B cell (primary cell): Measurements from ENCODE around the gene RETREG2. TPM values are rescaled to one million over a fixed set of nuclear protein-coding genes. Genes with fewer than 3 reads are reported as not detected.

Experiments
- ATAC-seq: fragments of 200-7000 bp; cut with Tn5 transposase; one replicate; pipeline ENCODE4 v1.10.0; 2021; ENCODE audit warnings: low read depth, mild to moderate bottlenecking, moderate number of reproducible peaks, moderate library complexity
- CTCF ChIA-PET: fragments of 350-600 bp; sonication (Branson Sonifier 250); formaldehyde crosslinking; loops from one replicate; lab custom pipeline; 2021; ENCODE audit warnings: antibody characterized with exemption, inconsistent platforms; lab: Charles Lee
- POLR2A ChIA-PET: fragments of 350-600 bp; sonication (Branson Sonifier 250); formaldehyde crosslinking; loops from one replicate; lab custom pipeline; 2021; ENCODE audit warnings: antibody characterized with exemption; lab: Charles Lee
- DNase-seq: peaks from one replicate; pipeline ENCODE4 v3.0.0; 2013
- H2AFZ ChIP-seq: 2 replicates; pipeline ENCODE4 v1.6.1; 2012; ENCODE audit warnings: mild to moderate bottlenecking, low read depth, low read length; ENCODE audit not compliant: insufficient read depth, poor library complexity, severe bottlenecking
- H3K27ac ChIP-seq, 2 donors: 1 replicate in 1 of 2; 2 replicates in 1 of 2; pipeline ENCODE4 v1.5.1; 2012 to 2013; ENCODE audit warnings: low read length in 2 of 2, mild to moderate bottlenecking in 2 of 2, moderate library complexity in 1 of 2
- H3K27me3 ChIP-seq, 4 experiments: fragments of 200-600 bp in 1 of 4; sonication (generic) in 1 of 4; replicated peaks in 1 of 4; 1 replicate in 2 of 4; 2 replicates in 2 of 4; pipeline versions ENCODE4 v1.6.1 to v1.7.0; 2013 to 2016; ENCODE audit warnings: low read length in 3 of 4, mild to moderate bottlenecking in 2 of 4, mixed read lengths in 1 of 4, moderate library complexity in 1 of 4; ENCODE audit not compliant: insufficient read depth in 4 of 4, control insufficient read depth in 3 of 4; ENCODE audit errors: control extremely low read depth in 1 of 4
- H3K36me3 ChIP-seq, 2 experiments: replicated peaks in 1 of 2; 1 replicate in 1 of 2; 2 replicates in 1 of 2; pipeline versions ENCODE4 v1.6.1 to v1.7.1; 2013; ENCODE audit warnings: low read length in 1 of 2; ENCODE audit not compliant: insufficient read depth in 2 of 2, control insufficient read depth in 1 of 2; ENCODE audit errors: control extremely low read depth in 1 of 2, extremely low read depth in 1 of 2
- H3K4me1 ChIP-seq, 2 donors: fragments of 200-600 bp in 1 of 2; sonication (generic) in 1 of 2; 1 replicate in 1 of 2; 2 replicates in 1 of 2; pipeline versions ENCODE4 v1.5.1 to v1.6.1; 2013 to 2017; ENCODE audit warnings: low read length in 2 of 2; ENCODE audit not compliant: control insufficient read depth in 2 of 2, insufficient read depth in 2 of 2
- H3K4me2 ChIP-seq: replicated peaks from 2 replicates; pipeline ENCODE3; 2012; ENCODE audit warnings: mild to moderate bottlenecking, low read depth, low read length; ENCODE audit not compliant: poor library complexity, severe bottlenecking
- H3K4me3 ChIP-seq, 5 experiments: fragments of 200-600 bp in 1 of 5; sonication (generic) in 1 of 5; 1 replicate in 3 of 5; 2 replicates in 2 of 5; pipeline versions ENCODE4 v1.5.1 to v1.7.0; 2011 to 2016; ENCODE audit warnings: low read length in 4 of 5, mild to moderate bottlenecking in 4 of 5, low read depth in 2 of 5, control low read depth in 1 of 5, moderate library complexity in 1 of 5; ENCODE audit not compliant: insufficient read depth in 1 of 5; ENCODE audit errors: control extremely low read depth in 1 of 5, extremely low read depth in 1 of 5
- H3K79me2 ChIP-seq: fragments of 200-600 bp; sonication (generic); one replicate; pipeline ENCODE4 v1.6.0; 2016; ENCODE audit warnings: low read length; ENCODE audit not compliant: control insufficient read depth, insufficient read depth
- H3K9ac ChIP-seq: fragments of 200-600 bp; sonication (generic); 2 replicates; pipeline ENCODE4 v1.6.1; 2017; ENCODE audit warnings: mild to moderate bottlenecking, low read length, moderate library complexity
- H3K9me3 ChIP-seq, 3 donors: one replicate each; pipeline versions ENCODE4 v1.6.1 to v1.7.1; 2013; ENCODE audit warnings: low read length in 2 of 3; ENCODE audit not compliant: control insufficient read depth in 2 of 3, insufficient read depth in 1 of 3; ENCODE audit errors: control extremely low read depth in 1 of 3
- H4K20me1 ChIP-seq: 2 replicates; pipeline ENCODE4 v1.6.0; 2012; ENCODE audit warnings: mild to moderate bottlenecking, low read length; ENCODE audit not compliant: insufficient read depth, control insufficient read depth, poor library complexity, severe bottlenecking
- H3K27ac Mint-ChIP-seq: one replicate; pipeline ENCODE4 v1.8.0; 2021; ENCODE audit warnings: mixed read lengths
- H3K27me3 Mint-ChIP-seq: one replicate; pipeline ENCODE4 v1.8.0; 2021; ENCODE audit warnings: mixed read lengths
- H3K4me1 Mint-ChIP-seq: one replicate; pipeline ENCODE4 v1.8.0; 2021; ENCODE audit warnings: mixed read lengths
- H3K4me3 Mint-ChIP-seq: one replicate; pipeline ENCODE4 v1.8.0; 2021; ENCODE audit warnings: mixed read lengths
- H3K9me3 Mint-ChIP-seq: one replicate; pipeline ENCODE4 v1.8.0; 2022; ENCODE audit warnings: mixed read lengths; ENCODE audit not compliant: insufficient read depth
- CTCF ChIP-seq: fragments of 200-600 bp; IDR thresholded peaks from one replicate; pipeline ENCODE4 v1.8.0; 2022; ENCODE audit warnings: antibody characterized with exemption, mild to moderate bottlenecking
- EZH2 ChIP-seq: IDR thresholded peaks from 2 replicates; pipeline ENCODE4 v1.6.1; 2012; ENCODE audit warnings: borderline replicate concordance, low read depth, mild to moderate bottlenecking, moderate library complexity, low read length; ENCODE audit not compliant: insufficient read depth, poor library complexity, severe bottlenecking
- WGBS: methylation state at CpG from one replicate; pipeline ENCODE4 v1.1.5; 2013; ENCODE audit warnings: missing lambda C conversion rate; ENCODE audit not compliant: insufficient coverage; 5-methylcytosine and 5-hydroxymethylcytosine counted together
- intact Hi-C: fragments of 100-400 bp; cut with micrococcal nuclease; formaldehyde crosslinking; loops from one replicate; pipeline ENCODE4 v1.10.0; 2022
- polyA plus RNA-seq: library from polyadenylated mRNA; depleted of rRNA; stranded (reverse); fragments of >200 nt; gene quantifications from 2 replicates; pipeline ENCODE4 v1.2.3, GENCODE V29; 2012
- total RNA-seq, 2 donors: library from RNA; stranded (reverse); fragments of 120-200 nt in 1 of 2; gene quantifications; 1 replicate in 1 of 2; 2 replicates in 1 of 2; pipeline versions ENCODE4 v1.2.3 to v1.2.4, GENCODE V29; 2013 to 2022

RETREG2 gene
- total and polyA plus RNA-seq, 2 donors (not counting 1 experiment from before 2014, with no cell fraction given): 46.7 to 102 TPM

GRCh38 chr2:219142329-219142728 is 35.7 kb upstream of the RETREG2 start:
- Histone ChIP-seq H3K79me2 (peaks cover 8% of the 10 kb centered on the region), H2AFZ (no peak overlapping the region), H3K27me3 (no peaks in the 10 kb centered on the region), H3K4me1 (no peaks in the 10 kb centered on the region), H3K4me2 (no peak overlapping the region), H3K9me3 (no peaks in the 10 kb centered on the region), H3K9ac (no peak overlapping the region), H3K27ac (no peak overlapping the region), H3K36me3 (peaks cover 4 to 68% of the 10 kb centered on the region in 2 experiments), H4K20me1 (peaks cover 9% of the 10 kb centered on the region), H3K4me3 (no peak overlapping the region)
- no peak overlapping the region for H3K4me3 Mint-ChIP-seq
- no peaks in the 10 kb centered on the region for H3K4me1 Mint-ChIP-seq
- no peaks in the 10 kb centered on the region for H3K27me3 Mint-ChIP-seq
- CTCF ChIA-PET: interaction anchor here (1.1 to 1.2 kb wide), 2 partner anchors 14 to 112 kb away, joined by 4 read pairs; no protein-coding TSS in a partner anchor
- ATAC-seq (no peak), DNase-seq (no peak)
- H3K27ac Mint-ChIP-seq: no peak overlapping the region
- intact Hi-C loops: no loop called here
- TF ChIP-seq CTCF (no peak), EZH2 (no peak)
- H3K9me3 Mint-ChIP-seq: no peaks in the 10 kb centered on the region
- POLR2A ChIA-PET: no interaction called here
- 93% methylated on average over 4 of the region's 6 CpGs for whole genome bisulfite sequencing

- TF ChIP-seq EZH2 (no peak), CTCF (no peak)
- POLR2A ChIA-PET: no interaction called here
- WGBS: 100% methylated on average over 1 of the region's 1 CpG
- H3K27ac ChIP-seq: no peak overlapping the region
- ATAC-seq: no peak
- no peaks in the 10 kb centered on the region for H3K9me3 Mint-ChIP-seq
- no peak overlapping the region for H3K4me3 ChIP-seq
- H3K9me3 ChIP-seq: no peaks in the 10 kb centered on the region
- CTCF ChIA-PET: interaction anchor here (1.5 to 9.9 kb wide), 3 partner anchors 9 to 122 kb away, joined by 3 to 117 read pairs (median 99); partner anchors contain the start of gene IHH
- no peak overlapping the region for H3K4me2 ChIP-seq
- H3K4me1 ChIP-seq: no peaks in the 10 kb centered on the region
- H4K20me1 ChIP-seq: peaks cover 13% of the 10 kb centered on the region
- no peak for DNase-seq
- no peak overlapping the region for H3K4me3 Mint-ChIP-seq
- no peak overlapping the region for H2AFZ ChIP-seq
- no peak overlapping the region for H3K27ac Mint-ChIP-seq
- no peaks in the 10 kb centered on the region for H3K27me3 Mint-ChIP-seq
- no peaks in the 10 kb centered on the region for H3K4me1 Mint-ChIP-seq
- intact Hi-C loops: no loop called here
- H3K79me2 ChIP-seq: peaks cover 10% of the 10 kb centered on the region
- H3K27me3 ChIP-seq: no peaks in the 10 kb centered on the region
- no peak overlapping the region for H3K9ac ChIP-seq
- peaks cover 11 to 56% of the 10 kb centered on the region in 2 experiments for H3K36me3 ChIP-seq
These were observed 28.4 kb upstream of the RETREG2 start for GRCh38 chr2:219149667-219150066.
